Loucy (cell line): Measurements from ENCODE around the gene ATP8A2.

ENCODE experiments used
- H2AFZ ChIP-seq: fragments of 200-600 bp; sonication (generic); 2 replicates; pipeline ENCODE4 v1.6.0; 2016; ENCODE audit warnings: antibody characterized with exemption, mild to moderate bottlenecking, low read length, moderate library complexity
- H3F3A ChIP-seq: fragments of 200-600 bp; 2 replicates; pipeline ENCODE4 v1.6.0; 2016; ENCODE audit warnings: antibody characterized with exemption, low read depth, mild to moderate bottlenecking
- H3K27me3 ChIP-seq: fragments of 200-600 bp; sonication (generic); 2 replicates; pipeline ENCODE4 v1.6.1; 2014; ENCODE audit warnings: low read length, mild to moderate bottlenecking; ENCODE audit not compliant: insufficient read depth, poor library complexity, severe bottlenecking
- H3K36me3 ChIP-seq: fragments of 200-600 bp; sonication (generic); 2 replicates; pipeline ENCODE4 v1.6.1; 2016; ENCODE audit warnings: low read length; ENCODE audit not compliant: insufficient read depth
- H3K4me1 ChIP-seq: fragments of 200-600 bp; sonication (generic); 2 replicates; pipeline ENCODE4 v1.5.1; 2014; ENCODE audit warnings: low read length, mild to moderate bottlenecking; ENCODE audit not compliant: insufficient read depth, poor library complexity, severe bottlenecking
- H3K4me2 ChIP-seq: fragments of 200-600 bp; sonication (generic); 2 replicates; pipeline ENCODE4 v1.6.0; 2014; ENCODE audit warnings: antibody characterized with exemption, low read length, low read depth, mild to moderate bottlenecking; ENCODE audit not compliant: poor library complexity, severe bottlenecking
- H3K4me3 ChIP-seq: fragments of 200-600 bp; sonication (generic); 2 replicates; pipeline ENCODE4 v1.5.1; 2014; ENCODE audit warnings: low read length, mild to moderate bottlenecking, mixed read lengths; ENCODE audit not compliant: poor library complexity, severe bottlenecking
- H3K79me2 ChIP-seq: fragments of 200-600 bp; sonication (generic); 2 replicates; pipeline ENCODE4 v1.6.1; 2014; ENCODE audit warnings: low read length; ENCODE audit not compliant: insufficient read depth
- H3K9ac ChIP-seq: fragments of 200-600 bp; sonication (generic); 2 replicates; pipeline ENCODE4 v1.6.0; 2014; ENCODE audit warnings: mild to moderate bottlenecking, low read depth, low read length, moderate library complexity; ENCODE audit not compliant: poor library complexity, severe bottlenecking
- H3K9me2 ChIP-seq: fragments of 200-600 bp; sonication (generic); replicated peaks from 2 replicates; pipeline ENCODE4 v1.6.1; 2016; ENCODE audit warnings: low read depth, low read length, mixed read lengths
- H3K9me3 ChIP-seq: fragments of 200-600 bp; sonication (generic); 2 replicates; pipeline ENCODE4 v1.6.1; 2014; ENCODE audit warnings: mild to moderate bottlenecking, antibody characterized with exemption, low read length, low read depth; ENCODE audit not compliant: insufficient read depth
- H4K20me1 ChIP-seq: fragments of 200-600 bp; sonication (generic); 2 replicates; pipeline ENCODE4 v1.6.0; 2014; ENCODE audit warnings: antibody characterized with exemption, low read length, mild to moderate bottlenecking; ENCODE audit not compliant: insufficient read depth, poor library complexity, severe bottlenecking
- CTCF ChIP-seq: fragments of 200-600 bp; sonication (generic); conservative IDR thresholded peaks from 2 replicates; pipeline ENCODE4 v1.5.1; 2014; ENCODE audit warnings: mild to moderate bottlenecking, antibody characterized with exemption, low read length
- EZH2phosphoT487 ChIP-seq: fragments of 200-600 bp; IDR thresholded peaks from 2 replicates; pipeline ENCODE4 v1.6.1; 2018; ENCODE audit warnings: antibody characterized with exemption, mild to moderate bottlenecking, moderate library complexity, borderline replicate concordance

The ATP8A2 gene

GRCh38 chr13:25932365-25932764 is 560.6 kb downstream of the ATP8A2 start:
- no peaks in the 10 kb centered on the region for H3K36me3 ChIP-seq
- no peak overlapping the region for H3K9ac ChIP-seq
- H3K4me2 ChIP-seq, result no peak overlapping the region
- no peaks in the 10 kb centered on the region for H4K20me1 ChIP-seq
- no peak overlapping the region for H3K4me3 ChIP-seq
- H3K27me3 ChIP-seq, result no peaks in the 10 kb centered on the region
- no peaks in the 10 kb centered on the region for H3K79me2 ChIP-seq
- no peaks in the 10 kb centered on the region for H3F3A ChIP-seq
- no peaks in the 10 kb centered on the region for H3K9me2 ChIP-seq
- H3K9me3 ChIP-seq, result no peaks in the 10 kb centered on the region
- TF ChIP-seq EZH2phosphoT487 (no peak), CTCF (no peak)
- H3K4me1 ChIP-seq, result peaks cover 13% of the 10 kb centered on the region
- no peak overlapping the region for H2AFZ ChIP-seq

- no peaks in the 10 kb centered on the region for H3K9me2 ChIP-seq
- H3K9me3 ChIP-seq, result no peaks in the 10 kb centered on the region
- H3F3A ChIP-seq, result no peaks in the 10 kb centered on the region
- H2AFZ ChIP-seq, result no peak overlapping the region
- no peaks in the 10 kb centered on the region for H3K36me3 ChIP-seq
- no peak overlapping the region for H3K9ac ChIP-seq
- H4K20me1 ChIP-seq, result no peaks in the 10 kb centered on the region
- no peaks in the 10 kb centered on the region for H3K27me3 ChIP-seq
- peaks cover 5% of the 10 kb centered on the region for H3K4me1 ChIP-seq
- H3K79me2 ChIP-seq, result no peaks in the 10 kb centered on the region
- no peak overlapping the region for H3K4me3 ChIP-seq
- no peak overlapping the region for H3K4me2 ChIP-seq
- no peak for TF ChIP-seq EZH2phosphoT487
- no peak for TF ChIP-seq CTCF
Measured at GRCh38 chr13:25933520-25933919, 561.7 kb downstream of the ATP8A2 start.

GRCh38 chr13:25934127-25934526 is 562.4 kb downstream of the ATP8A2 start:
- Histone ChIP-seq H3K36me3 (no peaks in the 10 kb centered on the region), H3K4me3 (no peak overlapping the region), H2AFZ (no peak overlapping the region), H3K9me3 (no peaks in the 10 kb centered on the region), H4K20me1 (no peaks in the 10 kb centered on the region), H3F3A (no peaks in the 10 kb centered on the region), H3K9me2 (no peaks in the 10 kb centered on the region), H3K27me3 (no peaks in the 10 kb centered on the region), H3K4me2 (no peak overlapping the region), H3K4me1 (no peaks in the 10 kb centered on the region), H3K79me2 (no peaks in the 10 kb centered on the region), H3K9ac (no peak overlapping the region)
- no peak for TF ChIP-seq CTCF
- TF ChIP-seq EZH2phosphoT487, result no peak
